Spleen (tissue), 11 donors: Measurements from ENCODE around the gene NCS1. TPM values are rescaled to one million over a fixed set of nuclear protein-coding genes. Genes with fewer than 3 reads are reported as not detected.

Experiments
- DNase-seq: peaks from one replicate; pipeline ENCODE4 v3.0.0-alpha.2; 2020
- H3K27ac ChIP-seq, 8 donors: fragments of 200-600 bp; sonication (generic) in 7 of 8; 1 replicate in 4 of 8; 2 replicates in 4 of 8; pipeline versions ENCODE4 v1.5.0 to v1.8.0; 2016 to 2021; ENCODE audit warnings: inconsistent platforms in 4 of 8, mild to moderate bottlenecking in 4 of 8, moderate library complexity in 1 of 8
- H3K27me3 ChIP-seq, 7 donors: fragments of 200-600 bp; sonication (generic) in 6 of 7; replicated peaks in 1 of 7; 1 replicate in 4 of 7; 2 replicates in 3 of 7; pipeline versions ENCODE4 v1.5.0 to v1.8.0; 2016 to 2021; ENCODE audit warnings: inconsistent platforms in 3 of 7, mild to moderate bottlenecking in 1 of 7
- H3K36me3 ChIP-seq, 6 donors: fragments of 200-600 bp; sonication (generic) in 5 of 6; 1 replicate in 4 of 6; 2 replicates in 2 of 6; pipeline versions ENCODE4 v1.5.0 to v1.8.0; 2016 to 2021; ENCODE audit warnings: inconsistent platforms in 2 of 6
- H3K4me1 ChIP-seq, 6 donors: fragments of 200-600 bp; sonication (generic) in 5 of 6; 1 replicate in 3 of 6; 2 replicates in 3 of 6; pipeline versions ENCODE4 v1.5.0 to v1.8.0; 2016 to 2021; ENCODE audit warnings: inconsistent platforms in 3 of 6
- H3K4me3 ChIP-seq, 8 donors: fragments of 200-600 bp; sonication (generic) in 7 of 8; 1 replicate in 4 of 8; 2 replicates in 4 of 8; pipeline versions ENCODE4 v1.5.0 to v1.8.0; 2016 to 2021; ENCODE audit warnings: inconsistent platforms in 4 of 8, mild to moderate bottlenecking in 4 of 8, moderate library complexity in 2 of 8
- H3K9me3 ChIP-seq, 8 donors: fragments of 200-600 bp; sonication (generic) in 7 of 8; 1 replicate in 4 of 8; 2 replicates in 4 of 8; pipeline versions ENCODE4 v1.5.0 to v1.8.0; 2016 to 2021; ENCODE audit warnings: inconsistent platforms in 4 of 8
- CTCF ChIP-seq, 11 experiments: fragments of 200-600 bp in 7 of 11; fragments of 450-650 bp in 4 of 11; sonication (generic) in 4 of 11; IDR thresholded peaks in 8 of 11; conservative IDR thresholded peaks in 3 of 11; 1 replicate in 7 of 11; 2 replicates in 4 of 11; pipeline versions ENCODE4 v1.4.0 to v1.8.0; 2016 to 2021; ENCODE audit warnings: antibody characterized with exemption in 11 of 11, inconsistent platforms in 4 of 11, mild to moderate bottlenecking in 1 of 11
- POLR2A ChIP-seq, 3 donors: fragments of 450-650 bp; IDR thresholded peaks; one replicate each; pipeline ENCODE4 v1.5.1; 2017; ENCODE audit warnings: antibody characterized with exemption in 3 of 3, mild to moderate bottlenecking in 1 of 3
- POLR2AphosphoS5 ChIP-seq, 3 donors: sonication (generic); formaldehyde crosslinking; IDR thresholded peaks; one replicate each; pipeline ENCODE4 v1.5.1; 2017; ENCODE audit warnings: antibody characterized with exemption in 3 of 3
- WGBS, 5 donors: extraction: QIAGEN DNeasy Blood & Tissue Kit in 3 of 5; methylation state at CpG; one replicate each; pipeline versions ENCODE4 v1.1.5 to v1.1.7; 2013 to 2018; 5-methylcytosine and 5-hydroxymethylcytosine counted together
- intact Hi-C: fragments of 100-400 bp; cut with DNase I; formaldehyde crosslinking; loops from one replicate; pipeline ENCODE4 v1.15.0; 2023; ENCODE audit warnings: low total_unique reads
- polyA plus RNA-seq, 3 donors: library from polyadenylated mRNA; stranded (reverse); fragments of 200-250 nt; gene quantifications; one replicate each; pipeline ENCODE4 v1.2.1, GENCODE V29; 2013
- total RNA-seq, 7 donors: library from RNA; depleted of rRNA in 3 of 7; stranded (reverse); fragments of >200 nt in 3 of 7; fragmentation: NEBNext Ultra II Directional in 4 of 7; extraction: Animal tissue kit (Norgen Biotek cat#: 25700) in 4 of 7; gene quantifications; one replicate each; pipeline versions ENCODE4 v1.1.0 to v1.2.1, GENCODE V29; 2016 to 2021
- donor health status: healthy with polysubstance abuse.
- donor health status: DM: no; HTN: no; CAD: no; lungs with moderate emphysema.
- donor health status: DM: no; HTN: no; CAD: no.
- donor health status: Bipolar disorder and iron deficiency.
- donor health status: healthy.
- donor health status: DM: no; HTN: no; CAD: no.
- donor health status: DM: yes; HTN: yes; CAD: no.

The NCS1 gene
- total and polyA plus RNA-seq, 10 donors = 0.46 to 2.5 (median 1.3) TPM

- Histone ChIP-seq H3K9me3 (no peaks in the 10 kb centered on the region), H3K36me3 (no peaks in the 10 kb centered on the region), H3K27me3 (peaks cover 0 to 25% (median 0%) of the 10 kb centered on the region in 7 donors), H3K4me3 (no peak overlapping the region), H3K27ac (no peak overlapping the region), H3K4me1 (no peaks in the 10 kb centered on the region)
- TF ChIP-seq POLR2AphosphoS5 (IDR thresholded peaks at IDR 0.05) = no peak
- intact Hi-C loops = no loop called here
- WGBS, 5 donors = 75 to 84% (median 79%) methylated on average over 14 of the region's 14 CpGs
- no peak for DNase-seq
These were observed 37.2 kb downstream of the NCS1 start for GRCh38 chr9:130209422-130209821.

- intact Hi-C loops = no loop called here
- TF ChIP-seq POLR2A (IDR thresholded peaks at IDR 0.05) (no peak), POLR2AphosphoS5 (IDR thresholded peaks at IDR 0.05) (no peak), CTCF (IDR thresholded peaks at IDR 0.05 in 8 of 11, conservative IDR thresholded peaks at IDR 0.05 in 3 of 11) (no peak)
- Histone ChIP-seq H3K27me3 (peaks cover 0 to 29% (median 0%) of the 10 kb centered on the region in 7 donors), H3K4me1 (no peaks in the 10 kb centered on the region), H3K36me3 (no peaks in the 10 kb centered on the region), H3K27ac (no peak overlapping the region), H3K4me3 (no peak overlapping the region), H3K9me3 (no peaks in the 10 kb centered on the region)
- no peak for DNase-seq
- 85 to 91% (median 87%) methylated on average over 19 to 20 of the region's 20 CpGs for WGBS, 5 donors
These were observed 39.5 kb downstream of the NCS1 start for GRCh38 chr9:130211548-130212226.

- no peak overlapping the region for H3K4me3 ChIP-seq
- no peaks in the 10 kb centered on the region for H3K36me3 ChIP-seq
- no peak overlapping the region for H3K27ac ChIP-seq
- no peak for TF ChIP-seq POLR2A (IDR thresholded peaks at IDR 0.05)
- no peak for TF ChIP-seq CTCF (IDR thresholded peaks at IDR 0.05 in 8 of 11, conservative IDR thresholded peaks at IDR 0.05 in 3 of 11)
- TF ChIP-seq POLR2AphosphoS5 (IDR thresholded peaks at IDR 0.05) = no peak
- peaks cover 0 to 29% (median 0%) of the 10 kb centered on the region in 7 donors for H3K27me3 ChIP-seq
- no peaks in the 10 kb centered on the region for H3K9me3 ChIP-seq
- H3K4me1 ChIP-seq = no peaks in the 10 kb centered on the region
- 78 to 86% (median 80%) methylated on average over 13 to 17 of the region's 17 CpGs for WGBS, 5 donors
- intact Hi-C loops = no loop called here
- no peak for DNase-seq
These were observed 40.5 kb downstream of the NCS1 start for GRCh38 chr9:130212543-130213297.

GRCh38 chr9:130213911-130214761, 41.9 kb downstream of the NCS1 start:
- Histone ChIP-seq H3K4me1 (no peaks in the 10 kb centered on the region), H3K27me3 (peaks cover 0 to 26% (median 0%) of the 10 kb centered on the region in 7 donors), H3K36me3 (no peaks in the 10 kb centered on the region), H3K4me3 (no peak overlapping the region), H3K9me3 (no peaks in the 10 kb centered on the region), H3K27ac (no peak overlapping the region)
- 64 to 88% (median 86%) methylated on average over 14 to 19 of the region's 19 CpGs for WGBS, 5 donors
- no peak for DNase-seq
- TF ChIP-seq POLR2A (IDR thresholded peaks at IDR 0.05) = no peak
- intact Hi-C loops = no loop called here
